Stimulated activated CD8-positive, alpha-beta memory T cell treated with anti-CD3 and anti-CD28 coated beads, Interleukin-12 subunit alpha, Interleukin-12 subunit beta, amount 100 ng/mL, for 24 hours (primary cell): ENCODE measurements around the gene FANCE.

Experiments used
- DNase-seq: peaks from one replicate; pipeline ENCODE4 v3.0.0-alpha.2; 2020; ENCODE audit errors: extremely low read depth

FANCE gene

DNA sequence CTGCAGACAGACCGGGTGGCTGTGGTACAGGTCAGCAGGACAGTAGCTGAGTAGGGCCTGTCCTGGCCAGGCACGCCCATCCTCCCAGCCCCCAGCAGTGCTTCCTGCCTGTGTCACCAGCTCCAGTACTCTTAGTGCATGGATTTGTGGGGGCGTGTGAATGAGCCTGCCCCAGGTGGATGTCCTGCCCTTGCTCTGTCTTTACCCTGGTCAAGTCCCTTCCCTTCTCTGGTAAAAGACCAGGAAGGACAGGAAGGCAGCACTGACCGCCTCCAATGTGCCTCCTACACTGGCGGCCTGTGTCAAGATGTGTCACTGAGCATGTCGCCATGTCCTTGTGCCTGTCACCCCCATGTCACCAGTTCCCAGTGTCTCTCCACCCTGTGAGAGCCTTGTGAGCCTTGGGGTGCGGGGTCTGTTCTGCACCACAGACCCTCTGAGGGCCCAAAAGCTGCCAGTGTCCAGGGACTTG, 32.8 kb downstream of the FANCE start:
- no peak for DNase-seq

DNA sequence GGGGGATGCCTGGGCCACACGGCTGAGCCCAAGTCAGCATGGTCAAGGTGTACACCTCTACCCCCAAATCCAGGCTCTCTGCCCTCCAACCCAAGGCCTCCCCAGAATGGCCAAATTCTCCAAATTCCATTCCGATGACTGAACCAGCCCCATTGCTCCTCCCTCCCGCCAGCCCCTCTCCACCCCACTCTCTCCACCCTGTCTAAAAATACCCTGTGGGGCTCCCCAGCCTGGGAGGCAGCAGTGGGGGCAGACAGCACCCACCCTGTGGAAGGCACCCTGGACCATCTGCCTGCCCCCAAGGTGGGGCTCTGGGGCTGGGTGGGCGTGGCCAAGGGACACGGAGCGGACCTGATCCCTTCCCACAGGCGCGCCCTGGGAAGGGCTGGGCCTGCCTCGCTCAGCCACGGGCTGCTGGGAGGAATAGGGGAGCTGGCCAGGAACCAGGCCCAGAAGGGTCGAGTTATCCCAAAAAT, 33.3 kb downstream of the FANCE start:
- no peak for DNase-seq

DNA sequence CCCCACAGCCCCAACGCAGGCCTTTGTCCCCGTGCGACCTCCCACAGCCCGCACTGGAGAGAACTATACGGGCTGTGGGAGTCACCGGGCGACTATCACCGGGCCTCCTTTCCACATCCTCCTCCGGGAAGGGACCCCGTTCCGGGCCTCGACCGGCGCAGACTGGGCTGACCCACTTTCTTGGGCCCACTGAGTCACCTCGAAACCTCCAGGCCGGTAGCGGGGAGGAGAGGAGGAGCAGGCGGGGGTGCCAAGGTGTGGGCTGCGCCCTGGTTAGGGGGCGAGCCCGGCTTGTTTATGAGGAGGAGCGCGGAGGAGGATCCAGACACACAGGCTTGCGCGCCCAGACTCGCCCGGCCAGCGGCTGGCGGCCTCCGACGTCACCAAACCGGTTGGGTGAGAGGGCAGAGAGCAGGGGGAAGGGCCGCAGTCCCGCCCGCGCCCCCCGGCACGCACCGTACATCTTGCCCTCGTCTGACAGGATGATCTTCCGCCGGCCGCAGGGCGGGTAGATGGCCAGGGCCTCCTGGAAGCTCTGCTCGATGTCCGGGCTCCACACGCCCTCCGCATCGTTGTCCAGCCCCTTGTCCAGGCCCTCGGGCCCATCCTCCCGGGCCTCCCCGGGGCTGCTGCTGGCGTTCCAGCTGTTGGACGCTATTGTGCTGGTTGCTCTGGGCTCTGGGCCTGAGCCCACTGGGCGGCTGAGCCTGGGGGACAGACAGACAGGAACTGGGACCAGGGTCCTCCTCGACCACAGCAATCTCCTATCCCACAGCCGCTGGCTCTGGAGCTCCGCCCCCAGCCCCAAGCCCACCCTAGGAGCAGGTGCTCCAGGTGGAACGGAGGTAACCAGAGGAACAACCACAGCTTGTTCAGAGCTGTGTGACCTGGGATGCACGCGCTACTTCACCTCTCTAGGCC, 34.1 kb downstream of the FANCE start:
- DNase-seq: no peak

DNA sequence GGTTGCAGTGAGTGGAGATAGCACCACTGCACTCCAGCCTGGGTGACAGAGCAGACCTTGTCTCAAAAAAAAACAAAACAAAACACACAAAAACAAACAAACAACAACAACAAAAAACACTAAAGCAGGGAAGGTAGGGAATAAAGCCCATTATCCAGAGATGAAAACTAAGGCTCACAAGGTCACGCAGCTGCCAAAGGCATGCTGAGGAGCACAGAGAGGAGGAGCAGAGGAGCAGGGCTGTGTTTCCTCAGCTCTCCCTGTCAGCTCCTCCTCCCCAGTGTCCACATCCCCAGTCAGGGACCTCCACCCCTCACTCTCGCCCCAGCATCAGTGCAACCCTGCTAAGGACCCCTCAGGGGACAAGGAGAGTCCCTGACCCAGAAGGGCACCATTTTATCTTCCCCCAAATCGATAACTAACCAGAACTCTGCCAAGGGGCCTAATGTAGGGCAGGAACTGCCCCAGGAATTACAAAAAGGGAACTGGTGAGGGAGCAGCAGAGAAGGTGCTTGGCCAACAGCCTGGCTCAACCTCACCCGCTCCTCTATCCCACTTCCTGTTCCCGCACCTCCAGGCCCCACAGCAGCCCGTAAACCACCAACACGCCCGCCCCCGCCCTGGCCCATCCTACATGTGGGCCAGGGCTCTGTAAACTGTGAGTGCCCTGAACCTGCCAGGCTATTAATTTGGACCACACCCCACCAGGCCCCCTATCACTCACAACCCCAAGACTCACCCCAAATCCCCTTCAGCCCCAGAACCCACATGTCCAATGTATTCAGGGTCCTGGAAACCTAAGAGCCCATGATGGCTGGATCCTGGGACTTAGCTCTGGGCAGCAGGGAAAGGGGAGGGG, 35.7 kb downstream of the FANCE start:
- DNase-seq: no peak

DNA sequence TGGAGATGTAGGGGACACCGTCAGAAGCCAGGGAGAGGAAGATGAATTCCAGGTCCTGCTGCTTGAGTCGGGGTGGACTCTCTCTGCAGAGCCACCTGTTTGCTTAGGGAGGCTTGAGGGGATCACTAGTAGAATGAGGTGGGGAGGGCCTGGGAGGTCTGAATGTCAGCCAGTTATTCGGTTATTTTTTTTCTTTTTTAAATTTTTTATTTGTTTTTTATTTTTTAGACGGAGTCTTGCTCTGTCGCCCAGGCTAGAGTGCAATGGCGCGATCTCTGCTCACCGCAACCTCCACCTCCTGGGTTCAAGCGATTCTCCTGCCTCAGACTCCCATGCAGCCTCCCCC, 36.4 kb downstream of the FANCE start:
- no peak for DNase-seq

DNA sequence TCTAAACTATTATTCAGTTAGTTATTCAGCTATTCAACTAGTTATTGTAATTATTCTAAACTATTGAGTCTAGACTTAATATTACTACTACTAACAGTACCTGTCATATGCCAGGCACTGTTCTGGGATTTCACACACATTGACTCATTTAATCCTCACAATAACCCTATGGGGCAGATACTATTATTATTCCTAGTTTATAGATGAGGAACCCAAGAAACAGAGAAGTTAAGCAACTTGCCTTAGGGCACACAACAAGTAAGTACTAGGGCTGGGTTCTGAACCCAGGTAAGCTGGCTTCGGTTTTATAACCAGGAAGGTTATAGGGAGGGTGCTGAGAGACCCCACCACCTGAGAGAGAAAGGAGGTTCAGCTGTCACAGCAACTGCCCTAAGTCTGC, 36.9 kb downstream of the FANCE start:
- DNase-seq: no peak

DNA sequence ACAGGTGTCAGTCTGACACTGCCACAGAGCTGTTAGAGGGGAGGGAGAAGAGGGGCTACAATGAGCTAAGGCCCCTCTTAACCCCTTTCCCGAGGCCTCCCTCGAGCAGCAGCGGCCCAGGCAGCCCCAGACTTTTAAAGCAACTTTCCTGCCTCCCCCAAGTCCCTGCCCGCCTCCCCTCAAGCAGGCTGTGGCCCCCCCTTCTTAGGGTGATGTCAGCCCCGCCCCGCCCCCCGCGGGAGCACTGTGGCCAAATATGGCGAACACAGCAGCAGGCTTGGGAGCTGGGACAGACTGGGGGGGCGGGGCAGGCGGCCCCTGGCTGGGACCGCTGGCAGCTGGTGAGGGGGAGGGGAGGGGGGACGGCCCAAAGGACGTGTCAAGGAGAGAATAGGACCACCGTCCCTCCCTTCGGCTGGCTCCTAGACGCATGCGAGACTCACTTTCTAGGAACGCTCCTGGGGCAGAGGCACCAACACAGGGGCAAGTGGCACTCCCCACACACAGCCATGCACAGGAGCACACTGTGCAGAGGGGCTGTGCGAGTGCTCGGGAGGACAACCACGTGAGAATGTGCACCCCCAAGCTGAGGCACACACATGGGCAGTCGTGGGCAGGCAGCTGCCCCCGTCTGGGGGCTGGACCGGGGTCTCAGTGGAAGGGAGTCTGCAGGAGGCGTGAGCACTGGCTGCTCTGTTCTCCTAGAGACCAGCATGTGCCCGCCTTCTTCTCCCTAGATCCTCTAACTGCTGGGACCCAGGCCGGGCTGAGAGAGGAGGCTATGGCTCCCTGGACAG, 38.1 kb downstream of the FANCE start:
- DNase-seq: no peak

DNA sequence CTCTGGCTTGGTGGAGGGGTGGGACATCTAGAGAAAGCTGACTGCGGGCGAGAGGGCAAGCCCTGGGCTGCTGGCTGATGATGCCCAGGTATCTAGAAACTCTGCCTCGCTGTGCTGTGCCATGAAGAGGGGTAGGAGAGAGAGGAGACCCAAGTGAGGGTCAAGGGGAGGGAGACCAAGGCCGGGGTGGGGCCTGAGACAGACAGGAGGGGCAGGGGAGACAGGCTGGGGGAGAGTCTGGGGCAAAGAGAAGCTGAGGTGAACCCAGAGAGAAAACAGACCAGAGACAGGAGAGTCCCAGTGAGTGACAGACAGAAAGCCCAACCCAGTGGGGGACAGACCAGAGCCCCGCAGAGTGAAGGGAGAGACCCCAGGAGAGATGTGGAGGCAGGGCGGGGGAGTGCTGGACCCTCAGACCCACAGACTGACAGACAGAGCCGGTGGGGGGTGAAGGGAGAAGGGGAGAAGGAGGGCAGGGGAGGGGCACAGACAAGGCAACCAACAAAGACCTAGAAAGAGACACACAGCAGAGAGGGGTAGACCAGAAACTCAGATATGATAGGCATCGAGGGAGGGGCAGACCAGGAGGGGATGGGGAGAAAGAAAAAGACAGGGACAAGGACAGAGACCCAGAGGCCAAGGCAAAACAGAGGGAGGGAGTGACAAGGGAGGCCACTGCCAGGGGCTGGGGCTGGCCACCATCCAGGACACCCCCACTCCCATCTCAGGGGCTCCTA, 38.9 kb downstream of the FANCE start:
- no peak for DNase-seq

DNA sequence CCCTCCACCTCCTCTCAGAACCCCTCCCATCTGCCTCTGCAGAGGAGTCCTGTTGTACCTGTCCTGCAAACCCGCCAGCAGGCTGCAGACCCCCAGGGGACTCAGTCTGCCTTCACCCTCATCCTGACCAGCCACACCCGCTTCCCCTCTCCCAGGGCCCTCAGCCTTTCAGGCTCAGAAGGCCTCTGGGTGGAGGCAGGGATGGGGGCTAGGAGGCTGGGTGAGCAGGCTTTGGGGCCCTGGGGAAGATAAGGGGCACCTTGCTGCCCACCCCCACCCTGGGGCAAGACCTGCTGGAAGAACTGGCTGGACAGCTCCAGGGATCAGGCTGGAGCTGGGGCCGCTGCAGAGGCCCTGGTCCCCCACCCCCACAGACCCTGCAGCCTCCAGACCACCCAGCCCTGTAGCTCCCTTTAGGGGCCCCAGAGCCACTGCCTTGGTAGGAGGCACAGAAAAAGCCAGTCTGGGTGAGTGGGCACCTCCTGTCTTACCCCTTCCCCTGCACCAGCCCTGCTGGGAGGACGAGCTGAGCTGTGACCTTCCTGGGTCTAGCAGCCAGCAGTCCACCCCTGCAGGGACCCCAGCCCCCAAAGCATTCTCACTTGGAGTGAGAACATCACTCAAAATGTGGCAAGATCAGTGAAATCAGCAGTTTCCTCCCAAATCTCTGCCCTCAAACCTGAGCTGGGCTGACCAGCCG, 39.6 kb downstream of the FANCE start:
- no peak for DNase-seq

DNA sequence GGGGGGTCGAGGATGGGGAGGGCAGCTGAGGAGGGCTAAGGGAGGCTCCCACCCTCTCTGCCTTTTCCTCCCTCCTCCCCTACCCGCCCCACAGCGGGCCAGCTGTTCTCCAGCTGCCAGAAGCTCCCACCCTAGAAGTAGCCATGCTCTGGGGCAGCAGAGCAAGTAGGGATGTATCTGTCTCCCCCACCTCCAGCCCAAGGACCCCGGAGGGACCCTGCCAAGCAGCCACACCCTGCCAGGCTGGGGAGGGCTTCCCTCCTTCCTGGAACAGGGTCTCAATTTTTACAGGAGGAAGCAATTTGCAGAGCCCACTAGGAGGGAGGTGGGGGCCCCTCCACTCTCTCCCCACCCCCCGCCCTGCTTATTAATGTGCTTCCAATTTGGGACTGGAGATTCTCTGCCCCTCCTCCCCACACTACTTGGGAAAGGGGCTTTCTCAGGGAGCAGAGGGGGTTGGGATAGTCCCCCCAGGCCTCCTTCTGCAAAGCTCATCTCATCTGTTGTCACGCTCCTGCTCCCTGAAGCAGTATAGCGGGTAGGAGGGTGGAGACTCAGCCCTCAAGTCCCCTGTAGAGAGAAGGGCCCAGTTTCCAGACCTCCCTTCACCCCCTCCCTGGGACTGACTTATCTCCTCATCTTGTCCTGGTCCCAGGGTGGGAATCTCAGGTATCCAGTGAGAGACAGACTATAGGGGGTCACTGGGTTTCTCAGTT, 40.3 kb downstream of the FANCE start:
- DNase-seq: no peak

DNA sequence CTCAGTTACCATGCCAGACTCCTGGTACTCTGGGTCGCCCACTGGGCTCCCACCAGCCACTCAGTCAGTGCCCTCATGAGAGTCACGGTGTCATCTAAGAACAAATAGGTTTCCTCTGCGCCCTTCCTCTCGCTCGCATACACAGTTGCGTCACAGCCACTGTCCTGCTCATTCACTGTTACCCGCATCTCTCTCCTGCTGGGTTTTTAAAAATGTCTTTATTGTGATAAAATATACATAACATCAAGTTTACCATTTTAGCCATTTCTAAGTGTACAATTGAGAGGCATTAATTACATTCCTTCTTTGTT, 40.8 kb downstream of the FANCE start:
- no peak for DNase-seq

DNA sequence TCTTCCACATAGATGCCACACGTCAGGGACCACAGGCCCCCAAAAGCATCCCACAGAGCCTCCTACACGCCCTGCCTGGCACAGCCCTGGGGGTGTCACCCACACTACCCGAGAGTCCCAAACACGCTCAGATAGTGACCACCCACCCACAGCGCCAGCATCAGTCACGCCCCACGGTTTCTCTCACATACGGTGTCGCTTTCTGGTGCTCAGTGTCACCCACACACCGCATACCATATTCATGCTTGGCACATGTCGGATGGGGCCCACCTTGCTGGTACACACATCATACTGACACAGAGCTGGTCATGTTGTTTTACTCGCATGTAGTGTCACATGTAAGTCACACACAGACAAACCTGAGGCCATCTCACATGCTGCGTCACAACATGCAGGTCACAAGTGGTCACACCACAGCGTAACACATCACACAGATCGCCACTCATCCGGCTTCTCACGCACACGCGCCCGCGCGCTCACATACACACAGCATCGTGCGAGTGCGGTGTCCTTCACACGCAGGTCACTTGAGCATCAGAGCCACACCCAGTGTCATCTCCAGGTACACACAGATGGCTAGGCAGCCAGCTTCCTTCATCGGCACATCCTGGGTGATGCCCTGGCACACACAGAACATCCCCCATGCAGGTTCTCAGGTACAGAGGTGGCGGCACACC, 41.3 kb downstream of the FANCE start:
- DNase-seq: no peak

DNA sequence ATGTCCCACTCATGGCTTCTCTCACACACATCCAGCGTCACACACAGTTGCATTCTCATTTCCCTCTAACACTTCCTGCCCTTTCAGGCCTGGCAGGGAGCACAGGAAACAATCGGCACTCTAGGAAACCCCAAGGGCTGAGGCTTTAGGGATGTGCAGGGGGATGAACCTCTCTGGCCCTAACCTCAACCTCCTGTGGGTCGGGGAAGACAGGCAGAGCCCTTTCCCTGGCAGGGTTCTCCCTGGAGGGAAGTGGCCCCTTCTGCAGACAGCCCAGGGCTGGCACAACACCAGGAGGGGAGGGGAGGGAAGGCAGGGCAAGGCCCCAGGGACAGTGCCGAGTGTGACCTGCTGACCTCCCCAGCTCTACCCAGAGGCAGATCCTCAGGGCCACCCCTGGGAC, 42.0 kb downstream of the FANCE start:
- DNase-seq: no peak

DNA sequence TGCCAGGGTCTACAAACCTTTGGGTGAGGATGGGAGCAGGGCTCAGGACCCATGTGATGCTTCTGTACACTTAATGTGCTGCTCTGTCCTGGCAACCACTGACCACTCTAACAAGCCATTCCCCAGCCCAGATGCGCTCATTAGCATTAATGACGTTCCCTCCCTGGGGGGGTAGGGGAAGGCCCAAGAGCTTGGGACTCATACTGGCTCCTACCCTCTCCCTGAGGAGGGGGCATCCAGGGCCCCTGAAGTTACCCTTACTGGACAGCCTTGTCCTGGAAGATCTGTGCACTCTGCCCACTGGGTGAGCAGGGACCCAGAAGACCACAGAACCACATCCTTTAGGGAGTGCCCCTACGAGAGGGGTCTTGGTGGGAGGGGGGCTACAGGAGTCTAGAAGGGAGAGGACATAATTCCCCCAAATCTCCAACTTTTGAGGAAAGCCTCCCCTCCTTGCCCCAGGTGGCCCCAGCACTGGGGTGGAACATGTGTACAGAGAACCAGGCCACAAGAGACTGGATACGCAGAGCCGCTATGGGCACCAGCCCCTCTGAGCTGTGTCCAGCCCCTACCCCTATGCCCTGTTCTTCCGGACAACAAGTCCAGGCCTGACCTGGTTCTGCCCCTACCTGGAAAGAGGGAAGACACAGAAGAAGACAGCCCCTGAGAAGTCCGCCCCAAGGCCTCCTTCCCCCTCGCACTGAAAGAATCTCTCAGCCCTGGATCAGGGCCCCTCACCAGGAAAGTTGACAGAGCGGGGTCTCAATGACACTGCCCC, 43.3 kb downstream of the FANCE start:
- no peak for DNase-seq

DNA sequence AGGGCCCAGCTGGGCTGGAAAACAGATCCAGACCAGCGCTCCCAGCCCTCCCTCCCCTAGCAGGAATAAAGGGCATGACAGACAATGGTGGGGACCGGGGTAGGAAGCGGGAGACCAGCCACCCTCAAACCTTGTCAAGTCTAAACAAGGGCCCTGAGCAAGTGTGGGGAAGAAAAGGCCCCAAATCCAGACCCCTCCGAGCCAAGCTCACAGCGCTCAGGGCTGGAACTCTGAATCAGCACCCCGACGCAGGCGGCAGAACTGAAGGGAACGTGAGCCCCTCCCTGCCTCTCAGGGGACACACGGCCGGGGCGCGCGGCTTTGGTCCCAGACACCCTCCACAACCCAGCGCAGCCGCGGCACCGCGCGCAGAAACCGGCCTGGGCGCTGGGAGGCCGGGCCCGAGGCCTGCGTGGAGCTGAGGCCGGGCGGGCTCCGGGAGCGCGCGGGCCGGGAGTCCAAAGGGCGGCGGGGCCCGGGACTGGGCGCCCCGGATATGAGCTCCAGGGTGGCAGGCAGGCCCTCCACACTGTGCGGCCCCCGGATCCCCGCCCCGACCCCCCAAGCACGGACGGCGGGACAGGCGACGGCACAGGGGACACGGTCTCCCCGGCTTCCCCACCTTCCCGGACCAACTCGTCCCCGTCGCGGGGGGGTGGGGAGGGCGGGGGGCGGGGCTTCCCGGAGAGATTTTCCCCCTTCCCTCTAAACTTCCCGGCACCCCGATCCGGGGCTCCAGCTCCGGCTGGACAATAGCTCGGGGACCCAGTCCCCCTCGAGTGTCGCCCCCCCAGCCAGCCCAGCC, 44.1 kb downstream of the FANCE start:
- no peak for DNase-seq

DNA sequence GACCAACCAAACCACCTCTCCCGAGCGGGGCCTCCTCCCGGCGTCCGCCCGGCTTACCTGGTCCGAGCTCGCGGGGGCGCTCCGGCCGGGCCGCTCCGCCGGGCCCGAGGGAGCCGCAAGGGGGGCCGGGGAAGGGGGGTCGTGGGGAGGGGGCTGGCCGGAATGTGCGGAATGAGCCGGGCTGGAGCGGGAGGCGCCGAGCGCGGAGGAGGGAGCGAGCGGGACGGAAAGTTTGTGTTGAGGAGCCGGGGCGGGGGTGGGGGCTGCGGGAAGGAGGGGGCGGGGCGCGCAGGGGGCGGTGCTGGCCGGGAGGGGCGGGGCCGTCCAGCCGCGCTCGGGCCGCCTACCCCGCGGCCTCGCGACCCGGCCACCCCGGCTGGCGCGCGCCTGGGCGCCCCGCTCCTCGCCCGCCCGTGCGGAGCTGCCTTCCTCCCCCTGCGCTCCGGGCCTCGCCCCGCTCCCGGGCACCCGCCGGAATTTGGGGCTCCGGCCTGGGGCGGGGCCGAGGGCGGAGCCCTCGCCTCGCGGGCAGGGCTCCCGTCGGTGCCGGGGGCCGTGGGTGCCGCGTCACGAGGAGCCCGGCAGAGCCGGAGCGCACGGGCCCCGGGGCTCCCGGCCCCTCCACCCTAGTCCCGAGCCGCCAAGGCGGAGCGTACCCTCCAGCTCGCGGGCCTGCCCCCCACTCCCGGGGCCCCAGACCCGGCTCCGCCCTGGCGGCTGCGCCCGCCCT, 44.9 kb downstream of the FANCE start, which contains the start of gene TEAD3:
TSS of gene TEAD3 (minus strand) at position 239 of the 730 bp plus-strand sequence.
- DNase-seq: no peak
